HL-60 (cell line): Measurements from ENCODE around the gene DGAT2L6.

Experiments
- CTCF ChIP-seq: IDR thresholded peaks from one replicate; pipeline ENCODE4 v1.5.1; 2011; ENCODE audit warnings: low read length, control low read depth, inconsistent platforms; ENCODE audit not compliant: insufficient read depth
- GABPA ChIP-seq: IDR thresholded peaks from 2 replicates; pipeline ENCODE4 v1.6.1; 2012; ENCODE audit warnings: low read depth
- POLR2AphosphoS5 ChIP-seq: IDR thresholded peaks from 2 replicates; pipeline ENCODE4 v1.6.1; 2012; ENCODE audit warnings: low read depth
- SPI1 ChIP-seq: IDR thresholded peaks from 2 replicates; pipeline ENCODE4 v1.6.1; 2012; ENCODE audit warnings: low read depth, mild to moderate bottlenecking, borderline replicate concordance
- TF ChIP-seq, protein P1 (sequence below): IDR thresholded peaks from 2 replicates; pipeline ENCODE4 v1.6.1; 2012; ENCODE audit warnings: low read depth; ENCODE audit not compliant: insufficient replicate concordance

- TF ChIP-seq CTCF, result no peak
- no peak for TF ChIP-seq SPI1
- no peak for TF ChIP-seq POLR2AphosphoS5
- TF ChIP-seq, protein P1, sequence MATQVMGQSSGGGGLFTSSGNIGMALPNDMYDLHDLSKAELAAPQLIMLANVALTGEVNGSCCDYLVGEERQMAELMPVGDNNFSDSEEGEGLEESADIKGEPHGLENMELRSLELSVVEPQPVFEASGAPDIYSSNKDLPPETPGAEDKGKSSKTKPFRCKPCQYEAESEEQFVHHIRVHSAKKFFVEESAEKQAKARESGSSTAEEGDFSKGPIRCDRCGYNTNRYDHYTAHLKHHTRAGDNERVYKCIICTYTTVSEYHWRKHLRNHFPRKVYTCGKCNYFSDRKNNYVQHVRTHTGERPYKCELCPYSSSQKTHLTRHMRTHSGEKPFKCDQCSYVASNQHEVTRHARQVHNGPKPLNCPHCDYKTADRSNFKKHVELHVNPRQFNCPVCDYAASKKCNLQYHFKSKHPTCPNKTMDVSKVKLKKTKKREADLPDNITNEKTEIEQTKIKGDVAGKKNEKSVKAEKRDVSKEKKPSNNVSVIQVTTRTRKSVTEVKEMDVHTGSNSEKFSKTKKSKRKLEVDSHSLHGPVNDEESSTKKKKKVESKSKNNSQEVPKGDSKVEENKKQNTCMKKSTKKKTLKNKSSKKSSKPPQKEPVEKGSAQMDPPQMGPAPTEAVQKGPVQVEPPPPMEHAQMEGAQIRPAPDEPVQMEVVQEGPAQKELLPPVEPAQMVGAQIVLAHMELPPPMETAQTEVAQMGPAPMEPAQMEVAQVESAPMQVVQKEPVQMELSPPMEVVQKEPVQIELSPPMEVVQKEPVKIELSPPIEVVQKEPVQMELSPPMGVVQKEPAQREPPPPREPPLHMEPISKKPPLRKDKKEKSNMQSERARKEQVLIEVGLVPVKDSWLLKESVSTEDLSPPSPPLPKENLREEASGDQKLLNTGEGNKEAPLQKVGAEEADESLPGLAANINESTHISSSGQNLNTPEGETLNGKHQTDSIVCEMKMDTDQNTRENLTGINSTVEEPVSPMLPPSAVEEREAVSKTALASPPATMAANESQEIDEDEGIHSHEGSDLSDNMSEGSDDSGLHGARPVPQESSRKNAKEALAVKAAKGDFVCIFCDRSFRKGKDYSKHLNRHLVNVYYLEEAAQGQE, result no peak
- no peak for TF ChIP-seq GABPA
Observed at GRCh38 chrX:70169281-70169680, 8.0 kb upstream of the DGAT2L6 start.
